Activated naive CD8-positive, alpha-beta T cell (primary cell): Measurements from ENCODE around the gene COX20.

Experiments used
- H3K27ac Mint-ChIP-seq: one replicate; pipeline ENCODE4 v1.8.0; 2021; ENCODE audit warnings: mixed read lengths
- H3K27me3 Mint-ChIP-seq: one replicate; pipeline ENCODE4 v1.8.0; 2021; ENCODE audit warnings: mixed read lengths
- H3K36me3 Mint-ChIP-seq: one replicate; pipeline ENCODE4 v1.8.0; 2021; ENCODE audit warnings: mixed read lengths
- H3K4me1 Mint-ChIP-seq: one replicate; pipeline ENCODE4 v1.8.0; 2021; ENCODE audit warnings: low read depth, mixed read lengths
- H3K4me3 Mint-ChIP-seq: one replicate; pipeline ENCODE4 v1.8.0; 2021; ENCODE audit warnings: mild to moderate bottlenecking, mixed read lengths
- H3K9me3 Mint-ChIP-seq: one replicate; pipeline ENCODE4 v1.8.0; 2021; ENCODE audit warnings: low read depth, mixed read lengths

Gene COX20

GRCh38 chr1:244837597-244838258, 2.3 kb downstream of the COX20 start:
- Mint-ChIP-seq H3K27ac (peak overlapping the region; percentile 94), H3K27me3 (no peaks in the 10 kb centered on the region), H3K36me3 (peaks cover 24% of the 10 kb centered on the region), H3K4me3 (peak overlapping the region; percentile 95), H3K9me3 (peaks cover 7% of the 10 kb centered on the region), H3K4me1 (peaks cover 67% of the 10 kb centered on the region)

DNA sequence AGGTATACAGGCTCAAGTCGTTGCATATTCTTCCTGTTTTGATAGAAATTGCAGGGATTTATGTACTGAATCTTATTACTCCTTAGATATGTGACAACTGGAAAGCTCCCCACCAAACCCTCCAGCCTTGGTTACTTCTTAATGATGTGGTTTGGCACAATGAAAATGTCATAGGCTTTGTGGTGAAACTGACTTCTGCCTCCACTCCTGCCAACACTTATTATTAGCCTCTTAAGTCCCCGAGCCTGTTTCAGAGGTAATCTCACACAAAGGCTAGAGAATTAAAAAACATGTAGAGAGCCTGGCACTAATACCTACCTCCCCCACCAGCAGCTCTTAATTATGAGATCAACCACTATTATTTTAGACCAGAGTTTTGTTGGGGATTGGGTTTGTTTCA, 4.2 kb downstream of the COX20 start:
- peaks cover 26% of the 10 kb centered on the region for H3K36me3 Mint-ChIP-seq
- H3K4me3 Mint-ChIP-seq, result no peak overlapping the region
- peaks cover 75% of the 10 kb centered on the region for H3K4me1 Mint-ChIP-seq

DNA sequence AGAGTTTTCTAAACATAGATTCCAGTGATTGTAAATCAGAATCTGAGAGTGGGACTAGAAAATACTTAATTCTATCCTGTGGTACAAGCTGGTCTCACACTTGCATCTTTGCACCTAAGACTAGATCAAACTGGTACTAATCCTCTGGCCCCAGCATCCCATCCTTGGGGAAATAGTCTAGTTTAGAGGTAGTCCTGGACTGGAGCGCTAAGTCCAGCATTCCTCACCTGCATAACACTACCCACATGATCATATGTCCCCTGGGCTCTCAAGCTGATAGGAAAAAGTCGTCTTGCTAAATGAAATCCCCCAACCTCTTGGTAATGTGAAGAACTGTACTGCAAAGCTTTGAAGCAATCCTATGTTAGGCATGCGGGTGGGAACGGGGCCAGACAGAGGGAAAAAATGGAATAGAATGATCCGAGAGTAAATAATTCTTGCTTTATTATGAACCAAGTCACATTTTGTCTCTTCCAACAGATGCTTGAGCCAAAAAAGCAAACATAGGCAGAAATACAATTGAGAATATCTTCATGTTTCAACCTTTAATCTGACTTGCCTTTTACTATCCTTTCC, 4.8 kb downstream of the COX20 start:
- Mint-ChIP-seq H3K36me3 (peaks cover 28% of the 10 kb centered on the region), H3K27ac (peak overlapping the region; percentile 82), H3K27me3 (no peaks in the 10 kb centered on the region), H3K4me1 (peaks cover 80% of the 10 kb centered on the region), H3K9me3 (peaks cover 7% of the 10 kb centered on the region), H3K4me3 (peak overlapping the region; percentile 44)

More for the DNA sequence above, 4.2 kb downstream of the COX20 start:
- Mint-ChIP-seq H3K27me3 (no peaks in the 10 kb centered on the region), H3K27ac (peak overlapping the region; percentile 18), H3K9me3 (peaks cover 7% of the 10 kb centered on the region)

GRCh38 chr1:244841273-244841927, 5.9 kb downstream of the COX20 start:
- Mint-ChIP-seq H3K4me1 (peaks cover 83% of the 10 kb centered on the region), H3K4me3 (no peak overlapping the region), H3K27me3 (no peaks in the 10 kb centered on the region), H3K27ac (peak overlapping the region; percentile 16), H3K9me3 (peaks cover 7% of the 10 kb centered on the region), H3K36me3 (peaks cover 28% of the 10 kb centered on the region)

DNA sequence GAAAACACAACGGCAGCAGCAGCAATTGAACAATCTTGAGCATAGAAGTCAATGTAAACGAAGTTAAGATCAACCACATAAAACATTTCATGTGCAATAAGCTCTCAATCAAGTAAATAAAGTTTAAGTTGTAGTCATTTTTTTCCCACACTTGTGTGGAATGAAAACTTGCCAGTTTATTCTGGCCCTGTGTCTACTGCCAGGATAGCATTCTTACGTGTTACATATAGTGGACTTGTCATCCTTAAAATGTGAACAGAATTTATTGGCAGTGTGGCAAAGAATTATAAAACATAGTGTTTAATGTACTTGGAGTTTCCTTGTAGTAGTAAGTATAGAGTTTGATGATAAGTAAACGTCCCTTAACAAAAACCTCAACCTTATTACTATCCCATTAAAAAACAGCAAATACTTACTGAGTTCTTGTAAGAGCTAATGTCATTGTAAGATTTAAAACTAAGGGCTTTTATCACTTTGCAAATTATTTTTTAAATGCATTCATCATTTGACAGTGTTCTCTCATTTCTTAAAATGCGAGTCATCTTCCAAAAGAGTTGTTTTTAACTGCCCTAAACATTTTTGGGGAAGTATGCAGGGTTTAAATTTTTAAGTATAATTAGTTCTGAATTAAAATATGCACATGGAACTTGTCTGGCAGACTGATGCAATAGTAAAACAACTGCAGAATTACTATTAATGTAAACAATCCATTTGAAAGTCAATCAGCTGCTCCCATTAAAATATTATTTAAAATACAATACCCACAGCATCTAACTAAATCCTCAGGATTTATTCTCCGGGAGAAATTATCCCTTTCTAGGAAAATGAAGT, 7.9 kb downstream of the COX20 start:
- Mint-ChIP-seq H3K27me3 (no peaks in the 10 kb centered on the region), H3K36me3 (peaks cover 21% of the 10 kb centered on the region), H3K27ac (no peak overlapping the region)

DNA sequence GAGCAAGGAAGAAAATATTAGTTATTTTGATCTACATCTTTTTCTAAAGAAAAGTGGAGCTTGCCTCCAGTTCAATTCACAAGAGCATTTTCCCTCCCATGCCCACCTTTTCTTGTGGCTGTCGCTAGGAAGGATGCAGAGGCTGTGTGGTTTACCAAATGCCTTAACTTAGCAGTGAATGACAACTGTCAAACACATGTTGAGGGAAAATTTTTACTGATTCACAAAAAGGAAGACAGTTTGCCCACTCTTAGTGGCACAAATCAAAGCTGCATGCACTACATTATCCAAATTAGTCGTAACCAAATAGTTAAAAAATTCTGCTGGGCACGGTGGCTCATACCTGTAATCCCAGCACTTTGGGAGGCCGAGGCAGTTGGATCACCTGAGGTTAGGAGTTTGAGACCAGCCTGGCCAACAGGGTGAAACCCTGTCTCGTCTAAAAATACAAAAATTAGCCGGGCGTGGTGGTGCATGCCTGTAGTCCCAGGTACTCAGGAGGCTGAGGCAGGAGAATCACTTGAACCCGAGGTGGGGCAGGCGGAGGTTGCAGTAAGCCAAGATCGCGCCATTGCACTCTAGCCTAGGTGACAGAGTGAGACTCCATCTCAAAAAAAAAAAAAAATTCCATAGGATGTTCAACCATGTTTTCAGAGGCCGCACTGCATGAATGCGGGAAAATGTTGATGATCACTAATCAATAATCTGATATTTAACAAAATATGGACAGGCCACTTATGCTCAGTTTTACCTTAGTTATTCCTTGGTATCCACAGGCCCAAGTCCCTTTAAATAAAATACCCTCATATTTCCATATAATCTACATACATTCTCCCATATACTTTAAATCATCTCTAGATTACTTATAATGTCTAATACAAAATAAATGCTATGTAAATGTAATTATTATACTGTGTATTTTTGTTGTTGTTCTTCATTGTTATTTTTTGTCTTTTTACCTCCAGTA, 9.0 kb downstream of the COX20 start:
- Mint-ChIP-seq H3K27me3 (no peaks in the 10 kb centered on the region), H3K36me3 (peaks cover 21% of the 10 kb centered on the region), H3K27ac (peak overlapping the region; percentile 28), H3K4me3 (peak overlapping the region; percentile 44), H3K9me3 (no peaks in the 10 kb centered on the region), H3K4me1 (peaks cover 75% of the 10 kb centered on the region)

More for the DNA sequence above, 7.9 kb downstream of the COX20 start:
- H3K4me1 Mint-ChIP-seq, result peaks cover 76% of the 10 kb centered on the region
- peaks cover 1% of the 10 kb centered on the region for H3K9me3 Mint-ChIP-seq
- no peak overlapping the region for H3K4me3 Mint-ChIP-seq

GRCh38 chr1:244846653-244847052, 11.2 kb downstream of the COX20 start:
- peak overlapping the region; percentile 5 for H3K27ac Mint-ChIP-seq
- H3K9me3 Mint-ChIP-seq, result no peaks in the 10 kb centered on the region
- peaks cover 16% of the 10 kb centered on the region for H3K36me3 Mint-ChIP-seq
- H3K4me3 Mint-ChIP-seq, result no peak overlapping the region
- peaks cover 76% of the 10 kb centered on the region for H3K4me1 Mint-ChIP-seq
- no peaks in the 10 kb centered on the region for H3K27me3 Mint-ChIP-seq

DNA sequence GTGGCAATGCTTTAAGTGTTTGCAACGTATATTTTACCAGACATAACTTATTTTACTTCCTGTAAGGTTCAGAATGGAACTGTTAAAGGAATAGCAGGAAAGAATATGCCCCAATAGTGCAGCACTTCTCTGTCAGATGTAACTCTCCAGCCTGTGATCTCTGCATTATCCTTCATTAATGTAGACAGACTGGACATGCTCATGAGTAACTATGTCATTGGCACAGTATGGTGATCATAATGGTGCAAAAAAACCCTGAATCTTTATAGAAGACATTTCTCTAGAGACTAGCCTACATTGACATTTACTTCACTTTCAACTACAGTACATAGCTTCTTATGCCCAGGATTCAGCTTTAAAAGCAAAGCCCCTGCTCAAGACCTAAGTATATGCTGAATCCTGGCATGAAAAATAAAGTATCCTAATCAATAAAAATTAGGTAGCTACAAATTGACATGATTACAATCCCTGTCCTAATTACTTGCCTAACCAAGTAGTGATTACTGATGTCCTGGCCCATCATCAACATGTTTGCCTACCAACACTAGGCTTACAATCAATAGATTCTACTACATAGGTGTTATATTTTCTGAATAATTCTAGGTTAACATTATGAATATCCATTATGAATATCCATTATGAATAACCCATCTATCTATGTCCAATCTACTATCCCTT, 13.9 kb downstream of the COX20 start:
- Mint-ChIP-seq H3K27ac (peak overlapping the region; percentile 84), H3K9me3 (no peaks in the 10 kb centered on the region), H3K36me3 (peaks cover 23% of the 10 kb centered on the region), H3K27me3 (no peaks in the 10 kb centered on the region), H3K4me3 (no peak overlapping the region), H3K4me1 (peaks cover 79% of the 10 kb centered on the region)

GRCh38 chr1:244850099-244850852, 14.8 kb downstream of the COX20 start:
- no peaks in the 10 kb centered on the region for H3K27me3 Mint-ChIP-seq
- peaks cover 25% of the 10 kb centered on the region for H3K36me3 Mint-ChIP-seq
- H3K27ac Mint-ChIP-seq, result peak overlapping the region; percentile 84
- H3K4me3 Mint-ChIP-seq, result no peak overlapping the region
- H3K9me3 Mint-ChIP-seq, result no peaks in the 10 kb centered on the region
- H3K4me1 Mint-ChIP-seq, result peaks cover 79% of the 10 kb centered on the region

DNA sequence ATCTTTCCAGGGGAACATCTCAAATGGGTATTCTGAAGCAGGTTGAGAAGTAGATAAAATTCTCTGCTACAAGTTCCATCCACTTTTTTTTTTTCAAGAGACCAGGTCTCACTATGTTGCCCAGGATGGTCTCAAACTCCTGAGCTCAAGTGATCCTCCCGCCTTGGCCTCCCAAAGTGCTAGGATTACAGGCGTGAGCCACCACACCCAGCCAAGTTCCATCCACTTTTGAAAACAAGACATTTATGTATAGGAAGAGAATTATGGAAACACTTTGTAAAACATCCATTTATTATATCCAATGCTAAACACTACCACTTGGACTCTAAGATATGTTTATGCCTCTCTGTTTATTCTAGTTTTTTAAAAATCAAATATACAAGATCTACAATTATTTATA, 15.4 kb downstream of the COX20 start:
- no peaks in the 10 kb centered on the region for H3K27me3 Mint-ChIP-seq
- peaks cover 31% of the 10 kb centered on the region for H3K36me3 Mint-ChIP-seq
- H3K9me3 Mint-ChIP-seq, result no peaks in the 10 kb centered on the region
- H3K4me1 Mint-ChIP-seq, result peaks cover 81% of the 10 kb centered on the region
- peak overlapping the region; percentile 84 for H3K27ac Mint-ChIP-seq
- no peak overlapping the region for H3K4me3 Mint-ChIP-seq

- no peaks in the 10 kb centered on the region for H3K27me3 Mint-ChIP-seq
- H3K27ac Mint-ChIP-seq, result peak overlapping the region; percentile 69
- no peaks in the 10 kb centered on the region for H3K9me3 Mint-ChIP-seq
- H3K4me1 Mint-ChIP-seq, result peaks cover 86% of the 10 kb centered on the region
- peak overlapping the region; percentile 49 for H3K4me3 Mint-ChIP-seq
- H3K36me3 Mint-ChIP-seq, result peaks cover 35% of the 10 kb centered on the region
Observed at GRCh38 chr1:244851546-244852231, 16.2 kb downstream of the COX20 start.

GRCh38 chr1:244852694-244853093, 17.2 kb downstream of the COX20 start:
- Mint-ChIP-seq H3K27me3 (no peaks in the 10 kb centered on the region), H3K4me1 (peaks cover 90% of the 10 kb centered on the region), H3K4me3 (no peak overlapping the region), H3K27ac (peak overlapping the region; percentile 69), H3K36me3 (peaks cover 38% of the 10 kb centered on the region), H3K9me3 (no peaks in the 10 kb centered on the region)
